Central memory CD4-positive, alpha-beta T cell (primary cell): Measurements from ENCODE around the gene INPP4A.

ENCODE experiments used
- DNase-seq: peaks from one replicate; pipeline ENCODE4 v3.0.0; 2022

The INPP4A gene

GRCh38 chr2:98598781-98599428, 154.2 kb downstream of the INPP4A start:
- no peak for DNase-seq

DNA sequence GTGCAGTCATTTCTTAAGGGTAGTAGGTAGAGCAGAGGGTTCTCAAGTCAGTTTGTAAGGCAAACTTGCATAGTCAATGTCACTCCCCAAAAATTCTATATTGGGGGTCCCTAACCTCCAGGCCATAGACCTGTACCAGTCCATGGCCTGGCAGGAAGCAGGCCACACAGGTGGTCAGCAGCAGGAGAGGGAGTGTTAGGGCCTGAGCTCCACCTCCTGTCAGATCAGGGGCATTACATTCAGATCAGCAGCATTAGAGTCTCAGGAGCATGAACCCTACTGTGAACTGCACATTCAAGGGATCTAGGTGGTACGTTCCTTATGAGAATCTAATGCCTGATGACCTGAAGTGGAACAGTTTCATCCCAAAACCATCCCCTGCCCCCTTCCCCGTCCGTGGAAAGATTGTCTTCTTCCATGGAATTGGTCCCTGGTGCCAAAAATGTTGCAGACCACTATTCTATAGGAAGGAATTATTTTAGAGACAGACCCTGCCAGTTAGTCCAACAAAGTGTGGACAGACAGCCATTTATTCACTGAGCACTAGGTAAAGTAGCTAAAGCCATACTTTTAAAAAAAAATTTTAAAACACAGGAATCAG, 157.0 kb downstream of the INPP4A start:
- no peak for DNase-seq

DNA sequence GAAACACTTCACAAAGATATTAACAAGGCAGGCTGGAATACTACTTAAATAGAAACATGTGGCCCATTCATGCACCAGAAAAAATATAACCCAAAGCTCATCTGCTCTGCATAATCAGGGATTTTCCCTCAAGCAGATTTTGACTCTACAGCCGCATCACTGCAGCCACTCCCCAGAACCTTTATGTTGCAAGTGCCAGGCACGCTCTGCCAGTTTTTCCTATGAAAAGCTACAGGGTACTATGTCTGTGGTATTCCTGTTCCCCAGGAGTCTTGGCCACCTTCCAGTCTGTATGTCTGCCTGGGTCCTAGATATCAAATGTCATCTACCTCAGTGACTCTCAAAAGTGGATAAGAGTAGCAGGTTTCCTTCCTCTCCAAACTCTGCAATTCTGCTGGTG, 159.9 kb downstream of the INPP4A start:
- DNase-seq = no peak

DNA sequence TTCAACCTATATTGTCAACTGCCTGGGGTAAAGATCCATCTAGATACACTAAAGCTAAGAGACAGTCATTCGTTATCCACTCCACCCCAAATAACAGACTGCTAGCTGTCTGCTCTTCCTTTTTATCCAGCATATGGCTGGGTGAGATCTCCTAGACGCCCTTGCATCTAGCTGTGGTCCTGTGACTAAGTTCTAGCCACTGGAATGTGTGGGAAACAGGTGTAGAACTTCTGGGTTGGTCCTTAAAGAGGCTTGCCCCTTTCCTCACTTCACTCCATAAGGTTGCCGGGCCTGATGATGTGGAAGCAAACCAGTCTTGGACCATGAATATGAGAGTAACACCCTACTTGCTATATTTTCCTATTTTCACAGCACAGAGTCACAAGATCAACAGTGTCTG, 160.4 kb downstream of the INPP4A start:
- no peak for DNase-seq

DNA sequence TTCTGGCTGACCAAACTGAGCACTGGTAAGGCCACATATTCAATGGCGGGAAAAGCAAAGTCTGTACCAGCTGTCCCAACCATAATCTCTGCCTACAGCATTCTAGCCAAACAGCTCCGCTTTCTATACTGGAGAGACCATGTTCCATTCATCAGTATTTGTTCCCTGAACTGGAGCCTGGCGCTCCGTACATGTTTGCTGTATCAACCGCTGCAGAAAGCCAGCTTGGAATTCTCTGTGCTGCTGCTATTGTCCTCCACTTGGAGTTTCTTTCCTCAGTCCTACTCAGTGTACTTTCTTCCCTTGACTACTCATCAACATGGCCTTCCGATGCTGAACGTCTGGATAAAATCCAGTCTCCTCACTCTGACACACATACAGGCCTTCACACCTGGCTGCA, 161.8 kb downstream of the INPP4A start:
- DNase-seq = no peak

GRCh38 chr2:98607104-98607503, 162.4 kb downstream of the INPP4A start:
- DNase-seq = no peak

GRCh38 chr2:98607741-98608115, 163.1 kb downstream of the INPP4A start:
- no peak for DNase-seq

- peak; percentile 89 for DNase-seq
Measured at GRCh38 chr2:98608116-98608961, 163.7 kb downstream of the INPP4A start, which contains the start of the genes COA5 and UNC50. Gene COA5 (minus strand): TSS chr2:98608512. CDS start chr2:98608405, 107 bp downstream. Gene UNC50 (plus strand): TSS chr2:98608589. CDS start chr2:98609760, 1,171 bp downstream.

DNA sequence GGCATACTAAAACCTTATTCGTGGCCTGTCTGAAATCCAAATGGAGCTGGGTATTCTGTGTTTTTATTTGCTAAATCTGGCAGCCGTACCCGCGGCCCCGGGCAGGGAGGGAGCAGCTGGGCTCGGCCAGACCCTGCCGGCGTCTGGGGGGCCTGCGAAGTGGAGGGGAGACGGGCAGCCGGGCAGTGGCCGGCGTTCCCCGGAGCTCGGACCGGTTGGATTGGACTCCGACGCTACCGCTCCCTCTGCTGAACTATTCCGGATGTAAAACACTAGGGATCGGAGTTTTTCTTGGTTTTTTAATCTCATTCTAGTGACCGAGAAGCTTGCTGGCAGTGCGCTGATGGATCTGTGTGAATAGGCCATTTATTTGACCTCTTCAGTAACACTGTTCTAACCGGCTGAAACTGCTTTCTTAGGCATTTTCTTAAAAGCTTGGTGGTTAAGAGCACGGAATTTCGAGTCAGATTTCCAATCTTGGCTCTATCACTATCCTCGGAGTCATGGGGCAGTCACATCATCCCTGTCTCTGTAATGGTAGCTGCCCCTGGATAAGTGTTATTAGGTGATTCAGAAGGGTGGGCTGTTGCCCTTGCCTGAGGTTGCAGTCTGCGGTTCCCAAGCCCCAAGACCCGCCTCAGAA, 164.4 kb downstream of the INPP4A start:
- DNase-seq = no peak

- no peak for DNase-seq
Measured at GRCh38 chr2:98614024-98614739, 169.5 kb downstream of the INPP4A start.

DNA sequence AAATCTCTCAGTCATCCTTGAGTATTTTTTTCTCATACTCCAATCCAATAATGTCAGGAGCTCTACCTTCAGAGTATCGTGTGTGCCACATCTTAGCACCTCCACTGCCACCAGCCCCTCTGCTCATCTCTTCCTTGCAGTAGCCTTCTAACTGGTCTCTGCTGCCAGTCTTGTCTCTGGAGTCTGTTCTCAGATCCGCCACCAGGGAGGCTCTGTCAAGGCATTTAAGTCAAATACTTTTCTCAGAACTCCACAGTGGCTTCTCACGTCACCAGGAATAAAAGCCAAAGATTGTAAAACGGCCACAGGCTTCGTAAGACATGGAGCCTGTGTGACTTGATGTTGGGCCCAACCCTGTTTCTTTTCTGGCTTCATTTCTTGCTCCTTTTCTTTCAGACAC, 170.8 kb downstream of the INPP4A start:
- DNase-seq = no peak

- no peak for DNase-seq
Measured at GRCh38 chr2:98617149-98617548, 172.5 kb downstream of the INPP4A start.

DNA sequence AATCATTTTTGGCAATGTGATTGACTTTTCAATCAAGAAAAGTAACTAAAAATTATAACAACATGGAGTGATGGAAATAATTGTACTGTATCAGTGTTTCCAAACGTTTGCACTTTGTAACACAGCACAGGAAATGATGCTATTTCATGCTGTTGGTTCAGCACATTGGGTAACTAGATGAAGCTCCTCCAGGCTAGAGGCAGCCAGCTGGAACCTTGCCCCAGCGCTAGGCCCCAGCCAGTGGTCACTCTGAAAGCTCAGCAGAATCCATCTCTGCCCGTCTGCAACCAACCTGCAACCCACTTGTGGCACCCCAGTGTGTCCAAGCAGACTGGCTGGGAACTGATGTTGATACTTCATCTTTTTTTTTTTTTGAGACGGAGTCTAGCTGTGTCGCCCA, 179.0 kb downstream of the INPP4A start:
- no peak for DNase-seq

GRCh38 chr2:98632351-98632750, 187.7 kb downstream of the INPP4A start:
- DNase-seq = no peak

GRCh38 chr2:98634406-98635092, 189.9 kb downstream of the INPP4A start:
- DNase-seq = peak; percentile 21

GRCh38 chr2:98637401-98638147, 192.9 kb downstream of the INPP4A start:
- peak; percentile 70 for DNase-seq

DNA sequence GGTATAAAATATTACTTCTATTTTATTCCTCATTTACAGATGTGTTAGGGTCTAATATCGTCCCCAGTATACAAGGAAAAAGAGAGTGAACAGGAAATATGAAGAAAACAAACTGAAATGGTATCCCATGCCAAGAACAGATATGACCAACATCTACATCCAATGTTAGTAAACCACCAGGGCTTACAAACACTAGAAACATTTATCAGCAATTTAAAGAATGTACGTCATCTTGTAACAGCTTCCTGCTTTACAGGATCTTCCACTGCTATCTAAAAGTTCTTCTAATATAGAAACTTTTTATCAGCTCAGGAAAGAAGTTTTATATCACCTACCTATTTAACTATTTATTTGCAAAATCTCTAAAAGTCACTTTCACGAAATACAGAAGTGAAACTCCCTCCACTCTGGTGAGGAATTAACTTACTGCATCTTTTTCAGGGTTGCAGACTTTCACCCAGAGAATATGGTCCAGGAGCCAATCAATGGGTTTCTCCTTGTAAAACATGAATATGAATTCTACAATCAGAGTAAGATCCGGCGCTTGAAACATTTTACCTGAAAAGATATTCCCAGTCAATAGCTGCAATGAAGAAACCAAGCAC, 198.9 kb downstream of the INPP4A start:
- DNase-seq = no peak
